ENCODE results near the gene MESD. TPM values are rescaled to one million over a fixed set of nuclear protein-coding genes. Genes with fewer than 3 reads are reported as not detected.

The MESD gene
- total and polyA plus RNA-seq, 9 of the 15 experiments (the other 6 are each of a cell fraction or from before 2014, with no cell fraction given) = 11.3 to 39.7 (median 22.8) TPM

GRCh38 chr15:80948651-80949292 is 40.8 kb downstream of the MESD start:
- no peak for DNase-seq (ENCODE audit: extremely low read depth in 1 of 4, low spot score in 3 of 4)
- peaks cover 2% of the 10 kb centered on the region; the same call in 1 of the 3 replicates for H3K36me3 ChIP-seq (ENCODE audit: control insufficient read depth, insufficient read depth, low read length)
- H3K9me3 ChIP-seq (replicated peaks; ENCODE audit: control insufficient read depth, insufficient read depth, low read depth, low read length) = no peaks in the 10 kb centered on the region
- no peaks in the 10 kb centered on the region for H3K9me1 ChIP-seq (ENCODE audit: control insufficient read depth, insufficient read depth, low read length)
- no peak for ATAC-seq
- no peak overlapping the region for H2AFZ ChIP-seq (ENCODE audit: low read depth, low read length)
- H3K4me1 ChIP-seq (replicated peaks in 1 of 2; ENCODE audit: control insufficient read depth in 2 of 2, insufficient read depth in 2 of 2, low read length in 2 of 2) = peaks cover 0 to under 1% of the 10 kb centered on the region in 2 experiments; a peak in 2 of 5 replicates
- intact Hi-C loops (cut with micrococcal nuclease) = no loop called here
- H3K27me3 ChIP-seq (ENCODE audit: control insufficient read depth in 2 of 2, insufficient read depth in 2 of 2, low read length in 2 of 2) = no peaks in the 10 kb centered on the region
- CTCF ChIA-PET (ENCODE audit: low intra/inter-chr PET ratio) = interaction anchor here (0.7 kb wide), 1 partner anchor 298 kb away, joined by 3 read pairs; no protein-coding TSS in a partner anchor
- H4K20me1 ChIP-seq (replicated peaks; ENCODE audit: control insufficient read depth, insufficient read depth, low read length) = 0 out of 2 replicates have a peak, but pooled peaks cover 5% of the 10 kb centered on the region
- 63% methylated on average over 13 of the region's 13 CpGs for WGBS (ENCODE audit: insufficient coverage, low coverage, missing lambda C conversion rate)
- POLR2A ChIA-PET = interaction anchor here (0.6 kb wide), 1 partner anchor 276 kb away, joined by 3 read pairs; no protein-coding TSS in a partner anchor
- in situ Hi-C loops (cut with MboI) = no loop called here
- no peak for FAIRE-seq
- H3K27ac ChIP-seq (ENCODE audit: extremely low read depth, low read depth, low read length) = no peak overlapping the region
- no peak overlapping the region for H3K4me2 ChIP-seq (ENCODE audit: insufficient read depth, low read length)
- H3K4me3 ChIP-seq = no peak overlapping the region
- H3K9ac ChIP-seq (ENCODE audit: insufficient read depth in 1 of 2, low read depth in 2 of 2, low read length in 2 of 2) = no peak overlapping the region
- no TSS peak for BruUV-seq (replicated peaks)
- no peaks in the 10 kb centered on the region for H3K79me2 ChIP-seq (ENCODE audit: control insufficient read depth, insufficient read depth, low read length)
- TF ChIP-seq KLF13 (tag; IDR thresholded peaks at IDR 0.05; ENCODE audit: borderline replicate concordance, low read depth) = no peak
- no peak for TF ChIP-seq CHD7 (IDR thresholded peaks at IDR 0.05; ENCODE audit: low read depth, low read length)
- no peak for TF ChIP-seq POU5F1 (IDR thresholded peaks at IDR 0.05; ENCODE audit: borderline replicate concordance, low read depth, low read length, partially characterized antibody)
- no peak for TF ChIP-seq ZNF23 (CRISPR knock-in tag; IDR thresholded peaks at IDR 0.05)
- no peak for TF ChIP-seq ZNF436 (CRISPR knock-in tag; IDR thresholded peaks at IDR 0.05)
- no peak for TF ChIP-seq HNRNPH1 (optimal IDR thresholded peaks at IDR 0.05; ENCODE audit: low read depth, low read length)
- TF ChIP-seq ZNF253 (CRISPR knock-in tag; conservative IDR thresholded peaks at IDR 0.05) = no peak
- TF ChIP-seq FOXK2 (conservative IDR thresholded peaks at IDR 0.05 in 1 of 2, IDR thresholded peaks at IDR 0.05 in 1 of 2; ENCODE audit: low read depth in 2 of 2) = no peak
- no peak for TF ChIP-seq HDAC8 (tag; IDR thresholded peaks at IDR 0.05)
- no peak for TF ChIP-seq TEAD4 (IDR thresholded peaks at IDR 0.05; ENCODE audit: low read length)
- no peak for TF ChIP-seq TEAD4 (CRISPR knock-in tag; IDR thresholded peaks at IDR 0.05; ENCODE audit: borderline replicate concordance)
